Measurements from ENCODE around the gene CUBN. TPM values are rescaled to one million over a fixed set of nuclear protein-coding genes. Genes with fewer than 3 reads are reported as not detected.

The CUBN gene
- total RNA-seq, 4 donors from 2014 or later, result 0.37 to 1.5 (median 1.1) TPM

- Histone ChIP-seq H3K4me1 (peaks cover 4 to 44% (median 7%) of the 10 kb centered on the region in 4 donors), H3K27ac (peak overlapping the region; percentile 65 to 79 (median 76)), H3K27me3 (no peaks in the 10 kb centered on the region), H3K4me3 (no peak overlapping the region), H3K9me3 (no peaks in the 10 kb centered on the region), H3K36me3 (no peaks in the 10 kb centered on the region)
- no peak for TF ChIP-seq CTCF (IDR thresholded peaks at IDR 0.05)
- TF ChIP-seq POLR2A (IDR thresholded peaks at IDR 0.05), result peak; percentile 22
- TF ChIP-seq EP300 (IDR thresholded peaks at IDR 0.05; ENCODE audit: low read depth), result no peak
- TF ChIP-seq POLR2AphosphoS5 (IDR thresholded peaks at IDR 0.05), result peak; percentile 55 to 83 (median 69)
- WGBS, 2 donors (ENCODE audit: low coverage in 1 of 2), result 42 to 45% methylated on average over 13 of the region's 13 CpGs
- in situ Hi-C loops (cut with MboI; ENCODE audit: low pct_ligation_motif_present in 1 of 4, low pct_unique_long_range_greater_than_20kb in 1 of 4, low sequenced_read_pairs in 3 of 4) (no loop called here), intact Hi-C loops (cut with DNase I; ENCODE audit: low total_unique reads) (no loop called here)
- DNase-seq, result peak; percentile 70
Observed at GRCh38 chr10:17023386-17024298, 106.0 kb downstream of the CUBN start.

GRCh38 chr10:17022896-17023295 is 106.7 kb downstream of the CUBN start:
- Histone ChIP-seq H3K4me3 (no peak overlapping the region), H3K4me1 (peaks cover 4 to 42% (median 7%) of the 10 kb centered on the region in 4 donors), H3K9me3 (no peaks in the 10 kb centered on the region), H3K27me3 (no peaks in the 10 kb centered on the region), H3K27ac (peak overlapping the region; percentile 65 to 79 (median 76)), H3K36me3 (no peaks in the 10 kb centered on the region)
- no peak for TF ChIP-seq POLR2A (IDR thresholded peaks at IDR 0.05)
- no peak for TF ChIP-seq POLR2AphosphoS5 (IDR thresholded peaks at IDR 0.05)
- no peak for TF ChIP-seq EP300 (IDR thresholded peaks at IDR 0.05; ENCODE audit: low read depth)
- no peak for TF ChIP-seq CTCF (IDR thresholded peaks at IDR 0.05)
- WGBS, 2 donors (ENCODE audit: low coverage in 1 of 2), result 79 to 84% methylated on average over 6 of the region's 6 CpGs
- DNase-seq, result no peak
- in situ Hi-C loops (cut with MboI; ENCODE audit: low pct_ligation_motif_present in 1 of 4, low pct_unique_long_range_greater_than_20kb in 1 of 4, low sequenced_read_pairs in 3 of 4), result no loop called here
- intact Hi-C loops (cut with DNase I; ENCODE audit: low total_unique reads), result no loop called here

- in situ Hi-C loops (cut with MboI; ENCODE audit: low pct_ligation_motif_present in 1 of 4, low pct_unique_long_range_greater_than_20kb in 1 of 4, low sequenced_read_pairs in 3 of 4) (no loop called here), intact Hi-C loops (cut with DNase I; ENCODE audit: low total_unique reads) (no loop called here)
- no peaks in the 10 kb centered on the region for H3K27me3 ChIP-seq
- no peaks in the 10 kb centered on the region for H3K9me3 ChIP-seq
- TF ChIP-seq POLR2A (IDR thresholded peaks at IDR 0.05) (no peak), EP300 (IDR thresholded peaks at IDR 0.05; ENCODE audit: low read depth) (no peak), POLR2AphosphoS5 (IDR thresholded peaks at IDR 0.05) (no peak), CTCF (IDR thresholded peaks at IDR 0.05) (no peak)
- DNase-seq, result no peak
- H3K36me3 ChIP-seq, result no peaks in the 10 kb centered on the region
- WGBS, 2 donors (ENCODE audit: low coverage in 1 of 2), result 75 to 84% methylated on average over 3 to 6 of the region's 6 CpGs
- peak overlapping the region; percentile 65 to 79 (median 76) for H3K27ac ChIP-seq
- peaks cover 4 to 42% (median 7%) of the 10 kb centered on the region in 4 donors for H3K4me1 ChIP-seq
- H3K4me3 ChIP-seq, result no peak overlapping the region
Observed at GRCh38 chr10:17022466-17022825, 107.2 kb downstream of the CUBN start.

- in situ Hi-C loops (cut with MboI; ENCODE audit: low pct_ligation_motif_present in 1 of 4, low pct_unique_long_range_greater_than_20kb in 1 of 4, low sequenced_read_pairs in 3 of 4) (no loop called here), intact Hi-C loops (cut with DNase I; ENCODE audit: low total_unique reads) (no loop called here)
- Histone ChIP-seq H3K9me3 (no peaks in the 10 kb centered on the region), H3K27ac (peak overlapping the region in 3 of 4 donors; percentile 65 to 79 (median 74)), H3K27me3 (no peaks in the 10 kb centered on the region), H3K4me1 (peaks cover 4 to 42% (median 7%) of the 10 kb centered on the region in 4 donors), H3K36me3 (no peaks in the 10 kb centered on the region), H3K4me3 (no peak overlapping the region)
- TF ChIP-seq POLR2AphosphoS5 (IDR thresholded peaks at IDR 0.05) (no peak), EP300 (IDR thresholded peaks at IDR 0.05; ENCODE audit: low read depth) (no peak), POLR2A (IDR thresholded peaks at IDR 0.05) (no peak)
- WGBS, 2 donors (ENCODE audit: low coverage in 1 of 2), result 68 to 78% methylated on average over 8 to 10 of the region's 10 CpGs
- DNase-seq, result no peak
Observed at GRCh38 chr10:17021656-17022465, 107.8 kb downstream of the CUBN start.

All from transverse colon (tissue), 4 donors.